Right atrium auricular region (tissue), 2 donors: ENCODE data around the gene EDNRA. TPM values are rescaled to one million over a fixed set of nuclear protein-coding genes. Genes with fewer than 3 reads are reported as not detected.

ENCODE experiments used
- DNase-seq: peaks from one replicate; pipeline ENCODE4 v3.0.0-alpha.2; 2019; ENCODE audit warnings: low spot score
- H3K27ac ChIP-seq, 2 donors: fragments of 200-600 bp; sonication (generic); 1 replicate in 1 of 2; 2 replicates in 1 of 2; pipeline ENCODE4 v1.5.1; 2016 to 2019
- H3K27me3 ChIP-seq, 2 donors: fragments of 200-600 bp; sonication (generic); one replicate each; pipeline versions ENCODE4 v1.5.1 to v1.6.0; 2017 to 2019
- H3K36me3 ChIP-seq: fragments of 200-600 bp; sonication (generic); one replicate; pipeline ENCODE4 v1.5.1; 2016
- H3K4me1 ChIP-seq, 2 donors: fragments of 200-600 bp; sonication (generic); one replicate each; pipeline versions ENCODE4 v1.5.1 to v1.6.0; 2017 to 2019
- H3K4me3 ChIP-seq, 2 donors: fragments of 200-600 bp; sonication (generic); 1 replicate in 1 of 2; 2 replicates in 1 of 2; pipeline ENCODE4 v1.5.1; 2017 to 2019; ENCODE audit warnings: mild to moderate bottlenecking in 1 of 2, moderate library complexity in 1 of 2
- H3K9me3 ChIP-seq, 2 donors: fragments of 200-600 bp; sonication (generic); one replicate each; pipeline ENCODE4 v1.5.1; 2019
- CTCF ChIP-seq, 2 donors: fragments of 200-600 bp; sonication (generic); IDR thresholded peaks; one replicate each; pipeline ENCODE4 v1.5.1; 2019; ENCODE audit warnings: antibody characterized with exemption in 2 of 2
- total RNA-seq, 2 donors: library from RNA; depleted of rRNA; stranded (reverse); fragments of >200 nt; gene quantifications; one replicate each; pipeline ENCODE4 v1.1.0, GENCODE V29; 2016

EDNRA gene
- total RNA-seq, 2 donors from 2014 or later: 64.8 to 72.7 TPM

- no peak overlapping the region for H3K4me3 ChIP-seq
- TF ChIP-seq CTCF (IDR thresholded peaks at IDR 0.05): no peak
- no peaks in the 10 kb centered on the region for H3K27me3 ChIP-seq
- no peak overlapping the region for H3K27ac ChIP-seq
- peaks cover 0 to 6% of the 10 kb centered on the region in 2 donors for H3K4me1 ChIP-seq
- H3K9me3 ChIP-seq: no peaks in the 10 kb centered on the region
- no peaks in the 10 kb centered on the region for H3K36me3 ChIP-seq
- no peak for DNase-seq
These were observed 90.3 kb downstream of the EDNRA start for GRCh38 chr4:147571036-147571770.

GRCh38 chr4:147576084-147576483 is 95.2 kb downstream of the EDNRA start:
- Histone ChIP-seq H3K4me1 (no peaks in the 10 kb centered on the region), H3K4me3 (no peak overlapping the region), H3K9me3 (no peaks in the 10 kb centered on the region), H3K27ac (no peak overlapping the region), H3K27me3 (no peaks in the 10 kb centered on the region), H3K36me3 (no peaks in the 10 kb centered on the region)
- no peak for DNase-seq
- no peak for TF ChIP-seq CTCF (IDR thresholded peaks at IDR 0.05)

GRCh38 chr4:147578051-147578476 is 97.2 kb downstream of the EDNRA start:
- Histone ChIP-seq H3K9me3 (no peaks in the 10 kb centered on the region), H3K27me3 (no peaks in the 10 kb centered on the region), H3K27ac (no peak overlapping the region), H3K4me1 (no peaks in the 10 kb centered on the region), H3K36me3 (no peaks in the 10 kb centered on the region), H3K4me3 (no peak overlapping the region)
- TF ChIP-seq CTCF (IDR thresholded peaks at IDR 0.05): no peak
- DNase-seq: no peak

- no peak for TF ChIP-seq CTCF (IDR thresholded peaks at IDR 0.05)
- H3K27me3 ChIP-seq: no peaks in the 10 kb centered on the region
- no peak overlapping the region for H3K4me3 ChIP-seq
- no peaks in the 10 kb centered on the region for H3K4me1 ChIP-seq
- no peak overlapping the region for H3K27ac ChIP-seq
- H3K36me3 ChIP-seq: no peaks in the 10 kb centered on the region
- H3K9me3 ChIP-seq: no peaks in the 10 kb centered on the region
- DNase-seq: no peak
These were observed 97.7 kb downstream of the EDNRA start for GRCh38 chr4:147578593-147578992.

- Histone ChIP-seq H3K9me3 (peaks cover 0 to 11% of the 10 kb centered on the region in 2 donors), H3K4me3 (no peak overlapping the region), H3K27ac (no peak overlapping the region), H3K36me3 (no peaks in the 10 kb centered on the region), H3K27me3 (no peaks in the 10 kb centered on the region), H3K4me1 (no peaks in the 10 kb centered on the region)
- DNase-seq: no peak
- TF ChIP-seq CTCF (IDR thresholded peaks at IDR 0.05): no peak
These were observed 99.5 kb downstream of the EDNRA start for GRCh38 chr4:147580396-147580795.
